PC-9 (cell line): Measurements from ENCODE around the gene ECSCR. TPM values are rescaled to one million over a fixed set of nuclear protein-coding genes. Genes with fewer than 3 reads are reported as not detected.

ENCODE experiments used
- BruUV-seq: library from RNA; stranded (reverse); fragments of 400-500 nt; replicated peaks from 2 replicates; lab custom pipeline; 2021; lab: Mats Ljungman, UMichigan
- CTCF ChIA-PET: fragments of 300-600 bp; sonication (Branson Sonifier 250); formaldehyde crosslinking; loops from one replicate; lab custom pipeline; 2022; ENCODE audit warnings: antibody characterized with exemption; lab: Charles Lee
- POLR2A ChIA-PET: fragments of 300-600 bp; sonication (Branson Sonifier 250); formaldehyde crosslinking; loops from one replicate; lab custom pipeline; 2022; ENCODE audit warnings: antibody characterized with exemption; ENCODE audit not compliant: unreplicated experiment; lab: Charles Lee
- DNase-seq, 2 experiments: peaks; one replicate each; pipeline versions ENCODE4 v3.0.0 to v3.0.0-alpha.2; 2015 to 2022; ENCODE audit warnings: mixed read lengths in 1 of 2
- H2AFZ ChIP-seq: fragments of 200-600 bp; sonication (generic); 2 replicates; pipeline ENCODE4 v1.8.1; 2017; ENCODE audit warnings: antibody characterized with exemption
- H3F3A ChIP-seq: fragments of 200-600 bp; sonication (generic); 2 replicates; pipeline ENCODE4 v1.8.1; 2017; ENCODE audit warnings: antibody characterized with exemption, mild to moderate bottlenecking, low read depth; ENCODE audit not compliant: insufficient read depth
- H3K27ac ChIP-seq: fragments of 200-600 bp; sonication (generic); 2 replicates; pipeline ENCODE4 v1.6.1; 2016; ENCODE audit warnings: mixed run types
- H3K27me3 ChIP-seq: fragments of 200-600 bp; sonication (generic); 2 replicates; pipeline ENCODE4 v1.6.1; 2016; ENCODE audit warnings: low read depth, mixed run types; ENCODE audit not compliant: insufficient read depth
- H3K36me3 ChIP-seq: fragments of 200-600 bp; sonication (generic); 2 replicates; pipeline ENCODE4 v1.6.1; 2016; ENCODE audit warnings: low read depth, mixed run types
- H3K4me1 ChIP-seq: fragments of 200-600 bp; sonication (generic); replicated peaks from 2 replicates; pipeline ENCODE4 v1.6.1; 2016; ENCODE audit warnings: mixed run types; ENCODE audit not compliant: insufficient read depth
- H3K4me2 ChIP-seq: fragments of 200-600 bp; sonication (generic); 2 replicates; pipeline ENCODE4 v1.6.1; 2017; ENCODE audit warnings: mixed run types
- H3K4me3 ChIP-seq: fragments of 200-600 bp; sonication (generic); 2 replicates; pipeline ENCODE4 v1.6.1; 2016; ENCODE audit warnings: mixed run types
- H3K79me2 ChIP-seq: fragments of 200-600 bp; sonication (generic); 2 replicates; pipeline ENCODE4 v1.6.1; 2017; ENCODE audit warnings: low read depth, mixed run types
- H3K9me2 ChIP-seq: fragments of 200-600 bp; sonication (generic); 2 replicates; pipeline ENCODE4 v1.8.1; 2017; ENCODE audit warnings: mild to moderate bottlenecking; ENCODE audit not compliant: insufficient read depth
- H3K9me3 ChIP-seq: fragments of 200-600 bp; sonication (generic); 2 replicates; pipeline ENCODE4 v1.8.1; 2016; ENCODE audit warnings: low read depth; ENCODE audit not compliant: insufficient read depth
- H4K20me1 ChIP-seq: fragments of 200-600 bp; sonication (generic); 2 replicates; pipeline ENCODE4 v1.8.1; 2017; ENCODE audit not compliant: insufficient read depth
- EZH2 ChIP-seq: fragments of 200-600 bp; sonication (generic); IDR thresholded peaks from 2 replicates; pipeline ENCODE4 v1.8.0; 2017; ENCODE audit warnings: antibody characterized with exemption, low read depth
- intact Hi-C: fragments of 100-400 bp; cut with micrococcal nuclease; formaldehyde crosslinking; loops from one replicate; pipeline ENCODE4 v1.10.0; 2022; ENCODE audit not compliant: unreplicated experiment
- total RNA-seq: library from RNA; stranded (reverse); gene quantifications from 2 replicates; pipeline ENCODE4 v1.2.3, GENCODE V29; 2021
- TF ChIP-seq, protein P1 (sequence below): fragments of 200-600 bp; sonication (generic); conservative IDR thresholded peaks from 2 replicates; pipeline ENCODE4 v1.6.1; 2017; ENCODE audit warnings: mixed run types, antibody characterized with exemption, mild to moderate bottlenecking, moderate library complexity

Gene ECSCR
- total RNA-seq, 1 experiment from 2014 or later: not detected

DNA sequence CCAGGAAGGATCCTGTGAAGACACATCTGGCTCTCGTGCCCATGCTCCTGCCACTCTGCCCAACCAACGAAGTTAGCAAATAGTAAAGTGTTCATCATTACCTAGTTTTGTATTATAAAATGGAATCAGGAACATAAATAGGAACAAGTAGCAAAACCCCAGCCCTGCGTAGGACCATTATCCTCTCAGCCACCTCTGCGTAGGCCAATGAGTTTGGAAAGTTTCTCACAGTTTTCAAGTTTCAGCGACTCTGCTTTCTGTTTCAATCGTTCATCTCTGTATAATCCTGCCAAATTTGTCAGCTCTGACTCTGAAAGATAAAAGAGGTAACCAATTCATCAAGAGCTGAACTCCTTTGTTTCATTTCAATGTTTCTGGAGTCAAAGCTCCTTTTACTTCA lies 48.6 kb downstream of the ECSCR start:
- Histone ChIP-seq H3K27ac (no peak overlapping the region), H3K9me3 (no peaks in the 10 kb centered on the region), H3K4me2 (no peak overlapping the region), H3K79me2 (no peaks in the 10 kb centered on the region), H3K4me3 (no peak overlapping the region), H3K9me2 (no peaks in the 10 kb centered on the region), H3K36me3 (no peaks in the 10 kb centered on the region), H3K4me1 (no peaks in the 10 kb centered on the region), H2AFZ (no peak overlapping the region), H4K20me1 (no peaks in the 10 kb centered on the region), H3F3A (no peaks in the 10 kb centered on the region), H3K27me3 (no peaks in the 10 kb centered on the region)
- no peak for DNase-seq
- intact Hi-C loops: loop anchor here (2.0 kb wide), 1 partner anchor 215 kb away; no protein-coding TSS in a partner anchor
- BruUV-seq: no TSS peak
- ChIA-PET CTCF (interaction anchor here (0.6 kb wide), 1 partner anchor 830 kb away, joined by 6 read pairs; no protein-coding TSS in a partner anchor), POLR2A (interaction anchor here (0.5 kb wide), 1 partner anchor 107 kb away, joined by 4 read pairs; no protein-coding TSS in a partner anchor)
- TF ChIP-seq EZH2: no peak

DNA sequence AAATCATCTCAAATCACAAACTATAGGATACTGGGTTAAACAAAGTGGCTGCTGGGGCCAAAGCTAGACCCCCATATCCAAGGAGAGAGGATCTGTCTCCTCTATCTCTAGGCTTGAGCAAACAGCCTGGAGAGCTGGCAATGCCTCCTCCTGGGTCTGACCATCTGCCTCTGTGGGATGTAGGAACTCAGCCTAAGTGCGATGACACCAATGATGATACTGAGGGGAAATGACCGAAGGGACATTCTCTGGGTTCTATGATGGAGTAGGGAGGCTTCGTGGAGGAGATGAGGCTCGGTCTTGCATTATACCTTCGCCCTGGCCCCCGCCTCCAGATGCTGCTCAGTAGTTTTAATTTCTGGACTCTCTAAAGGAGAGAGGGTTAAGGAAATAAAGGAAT lies 49.4 kb downstream of the ECSCR start:
- Histone ChIP-seq H3K4me2 (no peak overlapping the region), H3K79me2 (no peaks in the 10 kb centered on the region), H3K4me3 (no peak overlapping the region), H3K4me1 (no peaks in the 10 kb centered on the region), H4K20me1 (no peaks in the 10 kb centered on the region), H3K9me3 (no peaks in the 10 kb centered on the region), H3F3A (no peaks in the 10 kb centered on the region), H3K27me3 (no peaks in the 10 kb centered on the region), H3K27ac (no peak overlapping the region), H2AFZ (no peak overlapping the region), H3K36me3 (no peaks in the 10 kb centered on the region), H3K9me2 (no peaks in the 10 kb centered on the region)
- intact Hi-C loops: loop anchor here (2.0 kb wide), 1 partner anchor 216 kb away; no protein-coding TSS in a partner anchor
- TF ChIP-seq, protein P1, sequence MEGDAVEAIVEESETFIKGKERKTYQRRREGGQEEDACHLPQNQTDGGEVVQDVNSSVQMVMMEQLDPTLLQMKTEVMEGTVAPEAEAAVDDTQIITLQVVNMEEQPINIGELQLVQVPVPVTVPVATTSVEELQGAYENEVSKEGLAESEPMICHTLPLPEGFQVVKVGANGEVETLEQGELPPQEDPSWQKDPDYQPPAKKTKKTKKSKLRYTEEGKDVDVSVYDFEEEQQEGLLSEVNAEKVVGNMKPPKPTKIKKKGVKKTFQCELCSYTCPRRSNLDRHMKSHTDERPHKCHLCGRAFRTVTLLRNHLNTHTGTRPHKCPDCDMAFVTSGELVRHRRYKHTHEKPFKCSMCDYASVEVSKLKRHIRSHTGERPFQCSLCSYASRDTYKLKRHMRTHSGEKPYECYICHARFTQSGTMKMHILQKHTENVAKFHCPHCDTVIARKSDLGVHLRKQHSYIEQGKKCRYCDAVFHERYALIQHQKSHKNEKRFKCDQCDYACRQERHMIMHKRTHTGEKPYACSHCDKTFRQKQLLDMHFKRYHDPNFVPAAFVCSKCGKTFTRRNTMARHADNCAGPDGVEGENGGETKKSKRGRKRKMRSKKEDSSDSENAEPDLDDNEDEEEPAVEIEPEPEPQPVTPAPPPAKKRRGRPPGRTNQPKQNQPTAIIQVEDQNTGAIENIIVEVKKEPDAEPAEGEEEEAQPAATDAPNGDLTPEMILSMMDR: no peak
- TF ChIP-seq EZH2: no peak
- POLR2A ChIA-PET: no interaction called here
- no peak for DNase-seq
- CTCF ChIA-PET: no interaction called here
- no TSS peak for BruUV-seq

DNA sequence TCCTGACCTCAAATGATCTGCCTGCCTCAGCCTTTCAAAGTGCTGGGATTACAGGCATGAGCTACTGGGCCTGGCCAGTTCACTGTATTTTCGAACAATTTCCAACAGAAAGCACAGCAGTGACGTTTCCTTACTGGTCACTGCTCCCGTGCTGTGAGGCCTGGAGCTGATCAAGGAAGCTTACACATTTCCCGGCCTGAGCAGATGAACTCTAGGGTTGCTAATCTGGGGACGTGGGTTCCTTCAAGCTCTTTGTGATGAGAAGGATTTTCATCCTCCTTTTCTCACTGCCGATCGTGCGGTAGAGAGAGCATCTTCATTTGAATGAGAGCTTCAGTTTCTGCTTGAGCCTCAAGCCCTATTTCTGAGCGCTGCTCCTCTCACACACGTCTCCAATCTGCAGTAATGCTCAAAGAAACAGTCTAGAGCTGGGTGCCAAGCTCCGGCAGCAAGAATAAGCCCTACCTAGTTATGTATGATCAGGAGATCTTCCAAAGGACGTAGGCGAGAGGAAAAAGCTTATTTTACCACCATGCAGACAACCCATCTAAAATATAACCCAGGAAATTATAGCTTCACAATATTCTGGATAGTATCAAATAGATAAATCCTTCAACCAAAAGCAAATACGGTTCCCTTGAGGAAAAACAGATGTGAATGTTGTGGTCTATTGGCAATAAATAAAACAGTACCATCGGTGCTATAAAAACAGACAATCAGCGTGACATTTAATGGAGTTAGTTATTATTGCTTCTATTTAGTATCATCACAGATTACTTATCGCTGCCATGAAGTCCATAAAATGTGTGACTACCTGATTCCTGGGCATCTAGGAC lies 51.3 kb downstream of the ECSCR start:
- POLR2A ChIA-PET: interaction anchor here (0.6 kb wide), 1 partner anchor 902 kb away, joined by 11 read pairs; no protein-coding TSS in a partner anchor
- Histone ChIP-seq H3K4me1 (no peaks in the 10 kb centered on the region), H3F3A (no peaks in the 10 kb centered on the region), H3K79me2 (no peaks in the 10 kb centered on the region), H3K9me2 (no peaks in the 10 kb centered on the region), H3K4me3 (no peak overlapping the region), H3K36me3 (no peaks in the 10 kb centered on the region), H3K27me3 (no peaks in the 10 kb centered on the region), H3K4me2 (no peak overlapping the region), H2AFZ (no peak overlapping the region), H3K27ac (no peak overlapping the region), H3K9me3 (no peaks in the 10 kb centered on the region), H4K20me1 (no peaks in the 10 kb centered on the region)
- TF ChIP-seq EZH2: no peak
- TF ChIP-seq, protein P1: no peak
- no peak for DNase-seq
- BruUV-seq: no TSS peak
- CTCF ChIA-PET: no interaction called here
- intact Hi-C loops: no loop called here
